ENCODE results near the gene FAR2.
A peak's percentile ranks its signal among the peaks of the same experiment; 100 is the strongest.

Gene FAR2

DNA sequence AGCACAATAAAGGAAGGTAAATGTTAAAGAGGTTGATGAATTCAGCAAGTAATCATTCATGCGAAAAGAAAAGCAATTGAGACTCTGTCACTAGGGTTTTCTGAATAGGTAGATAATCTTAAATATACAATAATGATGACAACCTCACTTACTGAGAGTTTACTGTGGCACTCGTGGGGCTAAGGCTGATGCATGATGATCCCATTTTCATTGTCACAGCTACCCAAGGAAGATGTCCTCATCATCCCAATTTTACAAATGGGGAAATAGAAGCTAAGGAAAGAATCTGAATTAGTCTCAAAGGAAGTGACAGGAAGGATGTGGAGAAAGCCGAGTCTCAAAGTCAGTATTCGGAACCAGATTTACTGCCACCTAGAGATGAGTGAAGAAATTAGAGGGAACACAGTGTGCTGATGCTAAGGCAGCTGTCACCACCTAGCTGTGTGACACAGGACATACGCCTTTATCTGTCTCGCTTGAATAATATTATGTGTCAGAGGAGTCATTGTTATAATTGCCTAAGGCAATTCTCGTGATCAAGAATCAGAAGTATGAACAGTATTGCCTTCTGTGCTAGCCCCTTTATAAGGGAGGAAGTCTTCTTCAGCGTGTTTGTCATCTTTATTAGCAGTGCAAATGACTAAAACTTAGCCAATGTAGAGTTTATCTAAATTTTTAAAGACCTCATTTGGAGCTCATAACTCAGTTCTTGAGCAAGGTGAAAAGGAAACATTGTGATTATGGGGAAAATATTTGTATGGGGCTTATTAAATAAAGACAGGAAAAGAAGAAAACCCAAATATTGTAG lies 168.7 kb downstream of the FAR2 start:
- peak; percentile 99 for TF ChIP-seq CTCF (IDR thresholded peaks at IDR 0.05; ENCODE audit: low read depth, low read length)
- Histone ChIP-seq H3K4me1 (peaks cover 19% of the 10 kb centered on the region), H3K4me3 (ENCODE audit: low read depth, low read length) (no peak overlapping the region), H3K36me3 (peaks cover 5% of the 10 kb centered on the region), H3K27me3 (no peaks in the 10 kb centered on the region), H3K9me3 (no peaks in the 10 kb centered on the region)
- peak; percentile 52 for DNase-seq

DNA sequence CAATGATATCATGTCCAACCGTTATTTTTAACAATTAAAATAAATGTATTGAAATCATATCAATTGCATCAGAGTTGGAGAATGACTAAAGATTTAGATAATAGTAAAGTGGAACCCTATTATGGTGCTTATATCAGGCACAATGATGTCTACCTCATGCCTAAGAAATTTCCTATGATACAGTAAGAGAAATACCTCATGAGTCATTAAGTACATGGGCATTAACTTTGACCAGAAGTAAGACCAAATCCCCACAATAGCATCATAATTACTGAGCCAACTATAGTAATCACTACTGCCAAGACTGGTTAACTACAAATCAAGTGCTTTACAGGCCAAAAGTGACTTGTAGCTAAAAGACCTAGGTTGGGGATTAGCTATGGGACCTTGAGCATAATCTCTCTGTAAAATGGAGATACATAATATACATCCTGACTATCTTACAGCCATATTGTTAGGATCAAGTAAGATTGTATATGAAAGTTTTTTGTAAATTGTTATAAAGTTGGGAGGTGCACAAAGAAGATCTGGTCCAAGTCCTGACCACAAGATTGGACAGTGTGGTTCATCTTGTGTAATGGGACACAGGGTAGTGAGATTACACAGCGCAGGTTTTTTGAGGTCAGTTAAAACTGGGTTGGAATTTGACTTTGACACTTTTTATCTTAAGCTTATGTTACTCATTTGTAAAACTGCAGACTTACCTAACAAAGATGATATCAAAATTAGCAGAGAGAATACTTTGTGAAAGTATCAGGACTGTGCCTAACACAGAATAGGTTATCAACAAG lies 171.4 kb downstream of the FAR2 start:
- no peak for DNase-seq
- Histone ChIP-seq H3K27me3 (no peaks in the 10 kb centered on the region), H3K9me3 (no peaks in the 10 kb centered on the region), H3K36me3 (peaks cover 10% of the 10 kb centered on the region), H3K4me1 (peaks cover 11% of the 10 kb centered on the region), H3K4me3 (ENCODE audit: low read depth, low read length) (no peak overlapping the region)
- no peak for TF ChIP-seq CTCF (IDR thresholded peaks at IDR 0.05; ENCODE audit: low read depth, low read length)

DNA sequence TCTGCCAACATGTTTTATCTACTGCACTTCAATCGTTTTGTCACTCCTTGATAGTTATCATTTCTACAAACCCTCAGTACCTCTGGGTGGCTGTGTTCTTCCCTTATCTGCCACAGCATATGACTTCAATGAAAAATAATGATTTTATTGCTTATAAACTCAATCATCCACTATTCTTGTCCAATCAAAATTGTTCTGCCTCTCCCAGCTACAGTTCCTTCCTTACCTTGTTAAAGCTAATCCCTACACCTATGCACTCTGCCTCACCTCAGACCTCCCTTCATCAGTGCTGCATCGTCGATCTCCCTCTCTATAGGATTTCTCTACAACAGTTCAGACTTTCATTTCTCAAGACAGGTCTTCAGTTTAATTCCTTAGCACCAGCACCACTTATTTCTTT lies 173.1 kb downstream of the FAR2 start:
- Histone ChIP-seq H3K36me3 (peaks cover 10% of the 10 kb centered on the region), H3K4me3 (ENCODE audit: low read depth, low read length) (no peak overlapping the region), H3K4me1 (0 out of 2 replicates have a peak, but pooled peaks cover 2% of the 10 kb centered on the region), H3K27me3 (no peaks in the 10 kb centered on the region), H3K9me3 (no peaks in the 10 kb centered on the region)
- no peak for TF ChIP-seq CTCF (IDR thresholded peaks at IDR 0.05; ENCODE audit: low read depth, low read length)
- DNase-seq: no peak

- no peak for TF ChIP-seq CTCF (IDR thresholded peaks at IDR 0.05; ENCODE audit: low read depth, low read length)
- Histone ChIP-seq H3K9me3 (no peaks in the 10 kb centered on the region; the same call in 1 of the 2 replicates), H3K36me3 (peaks cover 18% of the 10 kb centered on the region), H3K4me3 (ENCODE audit: low read depth, low read length) (no peak overlapping the region), H3K27me3 (no peaks in the 10 kb centered on the region), H3K4me1 (no peaks in the 10 kb centered on the region)
- DNase-seq: no peak
Observed at GRCh38 chr12:29329411-29329810, 180.3 kb downstream of the FAR2 start.

DNA sequence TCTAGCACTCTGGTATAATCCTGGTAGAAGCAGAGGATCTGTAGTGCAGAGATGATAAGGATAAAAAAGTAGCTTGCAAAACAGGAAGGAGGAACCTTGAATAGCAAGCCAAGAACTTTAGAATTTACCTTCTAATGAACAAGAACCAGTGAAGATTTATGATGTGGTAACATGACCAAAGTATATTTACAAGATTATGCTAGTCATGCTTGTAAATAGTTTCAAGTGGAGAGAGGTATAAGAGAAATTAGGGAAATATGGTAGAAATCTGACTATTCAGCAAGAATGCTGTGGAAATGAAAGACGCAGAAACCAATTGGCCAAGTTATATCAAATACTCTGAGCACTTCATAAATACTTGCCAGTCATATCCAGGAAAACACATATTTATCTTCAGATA lies 184.1 kb downstream of the FAR2 start:
- Histone ChIP-seq H3K9me3 (no peaks in the 10 kb centered on the region; the same call in 1 of the 2 replicates), H3K27me3 (no peaks in the 10 kb centered on the region), H3K4me1 (no peaks in the 10 kb centered on the region), H3K36me3 (peaks cover 18% of the 10 kb centered on the region), H3K4me3 (ENCODE audit: low read depth, low read length) (no peak overlapping the region)
- DNase-seq: no peak
- TF ChIP-seq CTCF (IDR thresholded peaks at IDR 0.05; ENCODE audit: low read depth, low read length): no peak

GRCh38 chr12:29334937-29335336 lies 185.9 kb downstream of the FAR2 start:
- no peak for TF ChIP-seq CTCF (IDR thresholded peaks at IDR 0.05; ENCODE audit: low read depth, low read length)
- H3K4me3 ChIP-seq (ENCODE audit: low read depth, low read length): no peak overlapping the region
- no peaks in the 10 kb centered on the region for H3K4me1 ChIP-seq
- peaks cover 18% of the 10 kb centered on the region for H3K36me3 ChIP-seq
- no peaks in the 10 kb centered on the region; the same call in 1 of the 2 replicates for H3K9me3 ChIP-seq
- no peak for DNase-seq
- no peaks in the 10 kb centered on the region for H3K27me3 ChIP-seq
